ENCODE data around the gene PRDM16. TPM values are rescaled to one million over a fixed set of nuclear protein-coding genes. Genes with fewer than 3 reads are reported as not detected.

The PRDM16 gene
- total and polyA plus RNA-seq, 2 of the 8 experiments (the other 6 are each of a cell fraction or from before 2014, with no cell fraction given): 0.39 to 0.43 TPM

- no peak for TF ChIP-seq BCL11A (IDR thresholded peaks at IDR 0.05; ENCODE audit: low read depth in 2 of 2, low read length in 2 of 2)
- TF ChIP-seq KDM1A (IDR thresholded peaks at IDR 0.05; ENCODE audit: borderline replicate concordance, low read length): no peak
- TF ChIP-seq NANOG (IDR thresholded peaks at IDR 0.05; ENCODE audit: insufficient read depth, low read depth, low read length, poor library complexity, severe bottlenecking): no peak
- TF ChIP-seq KDM4A (IDR thresholded peaks at IDR 0.05; ENCODE audit: low read depth, low read length, severe bottlenecking): no peak
- TF ChIP-seq ASH2L (IDR thresholded peaks at IDR 0.05; ENCODE audit: low read length): no peak
- no peak for TF ChIP-seq SRF (IDR thresholded peaks at IDR 0.05; ENCODE audit: low read depth, low read length)
Observed at GRCh38 chr1:3155926-3156220, 86.9 kb downstream of the PRDM16 start (continued).

All from H1 (cell line).